GM23338 (cell line): ENCODE results near the gene NR4A1. TPM values are rescaled to one million over a fixed set of nuclear protein-coding genes. Genes with fewer than 3 reads are reported as not detected.

Source experiments
- ATAC-seq: fragments of 200-7000 bp; cut with Tn5 transposase; 3 replicates; pipeline ENCODE4 v1.9.1; 2020
- DNase-seq: peaks from one replicate; pipeline ENCODE4 v3.0.0-alpha.2; 2015; ENCODE audit warnings: low spot score
- H2AFZ ChIP-seq: fragments of 200-600 bp; sonication (generic); 2 replicates; pipeline ENCODE4 v1.8.0; 2016; ENCODE audit warnings: antibody characterized with exemption, mild to moderate bottlenecking, moderate library complexity
- H3F3A ChIP-seq: fragments of 200-600 bp; sonication (generic); replicated peaks from 2 replicates; pipeline ENCODE4 v1.8.0; 2017; ENCODE audit warnings: antibody characterized with exemption, mixed run types, low read depth
- H3K27ac ChIP-seq: fragments of 200-600 bp; sonication (generic); 2 replicates; pipeline ENCODE4 v1.6.1; 2016; ENCODE audit warnings: low read depth
- H3K27me3 ChIP-seq: fragments of 200-600 bp; sonication (generic); 2 replicates; pipeline ENCODE4 v1.8.0; 2016; ENCODE audit warnings: mild to moderate bottlenecking, mixed run types, moderate library complexity; ENCODE audit not compliant: insufficient read depth
- H3K36me3 ChIP-seq: fragments of 200-600 bp; sonication (generic); 2 replicates; pipeline ENCODE4 v1.8.0; 2016; ENCODE audit warnings: mild to moderate bottlenecking; ENCODE audit not compliant: insufficient read depth
- H3K4me1 ChIP-seq: fragments of 200-600 bp; sonication (generic); 2 replicates; pipeline ENCODE4 v1.8.0; 2016; ENCODE audit warnings: mild to moderate bottlenecking, moderate library complexity; ENCODE audit not compliant: insufficient read depth
- H3K4me2 ChIP-seq: fragments of 200-600 bp; sonication (generic); 2 replicates; pipeline ENCODE4 v1.7.1; 2017; ENCODE audit warnings: mixed run types
- H3K4me3 ChIP-seq: fragments of 200-600 bp; sonication (generic); 2 replicates; pipeline ENCODE4 v1.6.1; 2016; ENCODE audit warnings: mixed run types
- H3K79me2 ChIP-seq: fragments of 200-600 bp; sonication (generic); replicated peaks from 2 replicates; pipeline ENCODE4 v1.8.0; 2017; ENCODE audit warnings: mild to moderate bottlenecking; ENCODE audit not compliant: insufficient read depth
- H3K9me2 ChIP-seq: fragments of 200-600 bp; sonication (generic); 2 replicates; pipeline ENCODE4 v1.8.0; 2017; ENCODE audit not compliant: insufficient read depth
- H4K20me1 ChIP-seq: fragments of 200-600 bp; sonication (generic); replicated peaks from 2 replicates; pipeline ENCODE4 v1.8.0; 2017; ENCODE audit warnings: mild to moderate bottlenecking; ENCODE audit not compliant: insufficient read depth
- H3K27ac Mint-ChIP-seq: 2 replicates; pipeline ENCODE4 v1.8.0; 2020; ENCODE audit warnings: inconsistent platforms, mild to moderate bottlenecking, moderate library complexity, mixed read lengths
- H3K27me3 Mint-ChIP-seq: 3 replicates; pipeline ENCODE4 v1.8.0; 2022; ENCODE audit warnings: low read depth, mild to moderate bottlenecking, moderate library complexity, mixed read lengths, inconsistent platforms; ENCODE audit not compliant: insufficient read depth, poor library complexity
- H3K36me3 Mint-ChIP-seq: 3 replicates; pipeline ENCODE4 v1.8.0; 2021; ENCODE audit warnings: low read depth, mild to moderate bottlenecking, inconsistent platforms, moderate library complexity, mixed read lengths
- H3K4me1 Mint-ChIP-seq: 3 replicates; pipeline ENCODE4 v1.8.0; 2020; ENCODE audit warnings: mild to moderate bottlenecking, inconsistent platforms, mixed read lengths
- H3K4me3 Mint-ChIP-seq: 3 replicates; pipeline ENCODE4 v1.8.0; 2021; ENCODE audit warnings: moderate library complexity, mild to moderate bottlenecking, inconsistent platforms, mixed read lengths
- H3K9me3 Mint-ChIP-seq: 3 replicates; pipeline ENCODE4 v1.8.0; 2020; ENCODE audit warnings: moderate library complexity, mild to moderate bottlenecking, inconsistent platforms, mixed read lengths
- CREB1 ChIP-seq: fragments of 250-450 bp; sonication (Bioruptor Pico); IDR thresholded peaks from 2 replicates; pipeline ENCODE4 v1.5.0; 2020; ENCODE audit warnings: low read depth, mild to moderate bottlenecking, moderate library complexity
- CTCF ChIP-seq, 2 experiments: fragments of 200-600 bp in 1 of 2; sonication (generic) in 1 of 2; conservative IDR thresholded peaks; 2 replicates each; pipeline versions ENCODE4 v1.5.1 to v1.6.1; 2016 to 2017; ENCODE audit warnings: antibody characterized with exemption in 2 of 2, low read depth in 2 of 2, mild to moderate bottlenecking in 2 of 2, moderate library complexity in 1 of 2
- EZH2 ChIP-seq: fragments of 200-600 bp; sonication (generic); IDR thresholded peaks from one replicate; pipeline ENCODE4 v1.8.0; 2017; ENCODE audit warnings: antibody characterized with exemption, mild to moderate bottlenecking, low read depth; ENCODE audit not compliant: unreplicated experiment
- EZH2phosphoT487 ChIP-seq: fragments of 200-600 bp; sonication (generic); IDR thresholded peaks from one replicate; pipeline ENCODE4 v1.8.1; 2018; ENCODE audit warnings: antibody characterized with exemption; ENCODE audit not compliant: unreplicated experiment
- JUNB ChIP-seq: IDR thresholded peaks from one replicate; pipeline ENCODE4 v1.6.1; 2016; ENCODE audit warnings: antibody characterized with exemption; ENCODE audit not compliant: unreplicated experiment
- NANOG ChIP-seq: IDR thresholded peaks from 2 replicates; pipeline ENCODE4 v1.6.1; 2016; ENCODE audit warnings: antibody characterized with exemption, borderline replicate concordance
- POLR2AphosphoS5 ChIP-seq: IDR thresholded peaks from 2 replicates; pipeline ENCODE4 v1.6.1; 2016; ENCODE audit warnings: antibody characterized with exemption, low read depth
- REST ChIP-seq: IDR thresholded peaks from one replicate; pipeline ENCODE4 v1.6.1; 2018; ENCODE audit warnings: antibody characterized with exemption; ENCODE audit not compliant: unreplicated experiment
- STAT1 ChIP-seq: IDR thresholded peaks from one replicate; pipeline ENCODE4 v1.6.1; 2016; ENCODE audit warnings: antibody characterized with exemption; ENCODE audit not compliant: unreplicated experiment
- ZNF114 ChIP-seq: fragments of 250-450 bp; sonication (Bioruptor Pico); IDR thresholded peaks from 2 replicates; pipeline ENCODE4 v1.5.0; 2020; ENCODE audit warnings: mild to moderate bottlenecking, moderate library complexity
- ZNF331 ChIP-seq: fragments of 250-450 bp; sonication (Bioruptor Pico); IDR thresholded peaks from 2 replicates; pipeline ENCODE4 v1.5.0; 2020; ENCODE audit warnings: low read depth, mild to moderate bottlenecking, moderate library complexity
- polyA plus RNA-seq: library from polyadenylated mRNA; unstranded; fragments of >200 nt; fragmentation: Nextera tagmentation; extraction: Ambion mirVana; gene quantifications from 2 replicates; pipeline ENCODE4 v1.2.1, GENCODE V29; 2016
- total RNA-seq: library from RNA; depleted of rRNA; stranded (reverse); fragments of >200 nt; shearing (Covaris generic); gene quantifications from 2 replicates; pipeline ENCODE4 v1.2.3, GENCODE V29; 2014
- TF ChIP-seq, protein P1 (sequence below): fragments of 250-450 bp; sonication (Bioruptor Pico); IDR thresholded peaks from 2 replicates; pipeline ENCODE4 v1.5.0; 2020; ENCODE audit warnings: mild to moderate bottlenecking, moderate library complexity
- TF ChIP-seq, protein P2 (sequence below): IDR thresholded peaks from 2 replicates; pipeline ENCODE4 v1.6.1; 2016; ENCODE audit warnings: antibody characterized with exemption

NR4A1 gene
- total and polyA plus RNA-seq, 2 experiments from 2014 or later = 7.5 to 19.1 TPM

GRCh38 chr12:52029685-52030084 is 21.6 kb upstream of the NR4A1 start:
- H3K4me3 ChIP-seq = no peak overlapping the region
- Mint-ChIP-seq H3K4me1 (peaks cover 31% of the 10 kb centered on the region), H3K27ac (no peak overlapping the region), H3K4me3 (no peak overlapping the region; the same call in 2 of the 3 replicates), H3K9me3 (no peaks in the 10 kb centered on the region), H3K27me3 (peaks cover 38% of the 10 kb centered on the region), H3K36me3 (no peaks in the 10 kb centered on the region)
- H3K4me1 ChIP-seq = peaks cover 19% of the 10 kb centered on the region
- H3K9me2 ChIP-seq = no peaks in the 10 kb centered on the region
- peak overlapping the region; percentile 38; the same call in 1 of the 2 replicates for H3K4me2 ChIP-seq
- H3K36me3 ChIP-seq = no peaks in the 10 kb centered on the region
- H3K27me3 ChIP-seq = peaks cover 19% of the 10 kb centered on the region
- DNase-seq (peak; percentile 94), ATAC-seq (peak; percentile 51)
- peaks cover 1% of the 10 kb centered on the region; the same call in 1 of the 2 replicates for H3F3A ChIP-seq
- TF ChIP-seq POLR2AphosphoS5 (no peak), CTCF (conservative IDR thresholded peaks at IDR 0.05; ENCODE audit: low read depth in 2 of 2) (no peak), NANOG (no peak), EZH2 (no peak), ZNF114 (CRISPR knock-in tag) (no peak), JUNB (no peak), EZH2phosphoT487 (no peak), ZNF331 (CRISPR knock-in tag) (no peak), REST (no peak), STAT1 (no peak), CREB1 (CRISPR knock-in tag) (no peak)
- TF ChIP-seq, protein P1, sequence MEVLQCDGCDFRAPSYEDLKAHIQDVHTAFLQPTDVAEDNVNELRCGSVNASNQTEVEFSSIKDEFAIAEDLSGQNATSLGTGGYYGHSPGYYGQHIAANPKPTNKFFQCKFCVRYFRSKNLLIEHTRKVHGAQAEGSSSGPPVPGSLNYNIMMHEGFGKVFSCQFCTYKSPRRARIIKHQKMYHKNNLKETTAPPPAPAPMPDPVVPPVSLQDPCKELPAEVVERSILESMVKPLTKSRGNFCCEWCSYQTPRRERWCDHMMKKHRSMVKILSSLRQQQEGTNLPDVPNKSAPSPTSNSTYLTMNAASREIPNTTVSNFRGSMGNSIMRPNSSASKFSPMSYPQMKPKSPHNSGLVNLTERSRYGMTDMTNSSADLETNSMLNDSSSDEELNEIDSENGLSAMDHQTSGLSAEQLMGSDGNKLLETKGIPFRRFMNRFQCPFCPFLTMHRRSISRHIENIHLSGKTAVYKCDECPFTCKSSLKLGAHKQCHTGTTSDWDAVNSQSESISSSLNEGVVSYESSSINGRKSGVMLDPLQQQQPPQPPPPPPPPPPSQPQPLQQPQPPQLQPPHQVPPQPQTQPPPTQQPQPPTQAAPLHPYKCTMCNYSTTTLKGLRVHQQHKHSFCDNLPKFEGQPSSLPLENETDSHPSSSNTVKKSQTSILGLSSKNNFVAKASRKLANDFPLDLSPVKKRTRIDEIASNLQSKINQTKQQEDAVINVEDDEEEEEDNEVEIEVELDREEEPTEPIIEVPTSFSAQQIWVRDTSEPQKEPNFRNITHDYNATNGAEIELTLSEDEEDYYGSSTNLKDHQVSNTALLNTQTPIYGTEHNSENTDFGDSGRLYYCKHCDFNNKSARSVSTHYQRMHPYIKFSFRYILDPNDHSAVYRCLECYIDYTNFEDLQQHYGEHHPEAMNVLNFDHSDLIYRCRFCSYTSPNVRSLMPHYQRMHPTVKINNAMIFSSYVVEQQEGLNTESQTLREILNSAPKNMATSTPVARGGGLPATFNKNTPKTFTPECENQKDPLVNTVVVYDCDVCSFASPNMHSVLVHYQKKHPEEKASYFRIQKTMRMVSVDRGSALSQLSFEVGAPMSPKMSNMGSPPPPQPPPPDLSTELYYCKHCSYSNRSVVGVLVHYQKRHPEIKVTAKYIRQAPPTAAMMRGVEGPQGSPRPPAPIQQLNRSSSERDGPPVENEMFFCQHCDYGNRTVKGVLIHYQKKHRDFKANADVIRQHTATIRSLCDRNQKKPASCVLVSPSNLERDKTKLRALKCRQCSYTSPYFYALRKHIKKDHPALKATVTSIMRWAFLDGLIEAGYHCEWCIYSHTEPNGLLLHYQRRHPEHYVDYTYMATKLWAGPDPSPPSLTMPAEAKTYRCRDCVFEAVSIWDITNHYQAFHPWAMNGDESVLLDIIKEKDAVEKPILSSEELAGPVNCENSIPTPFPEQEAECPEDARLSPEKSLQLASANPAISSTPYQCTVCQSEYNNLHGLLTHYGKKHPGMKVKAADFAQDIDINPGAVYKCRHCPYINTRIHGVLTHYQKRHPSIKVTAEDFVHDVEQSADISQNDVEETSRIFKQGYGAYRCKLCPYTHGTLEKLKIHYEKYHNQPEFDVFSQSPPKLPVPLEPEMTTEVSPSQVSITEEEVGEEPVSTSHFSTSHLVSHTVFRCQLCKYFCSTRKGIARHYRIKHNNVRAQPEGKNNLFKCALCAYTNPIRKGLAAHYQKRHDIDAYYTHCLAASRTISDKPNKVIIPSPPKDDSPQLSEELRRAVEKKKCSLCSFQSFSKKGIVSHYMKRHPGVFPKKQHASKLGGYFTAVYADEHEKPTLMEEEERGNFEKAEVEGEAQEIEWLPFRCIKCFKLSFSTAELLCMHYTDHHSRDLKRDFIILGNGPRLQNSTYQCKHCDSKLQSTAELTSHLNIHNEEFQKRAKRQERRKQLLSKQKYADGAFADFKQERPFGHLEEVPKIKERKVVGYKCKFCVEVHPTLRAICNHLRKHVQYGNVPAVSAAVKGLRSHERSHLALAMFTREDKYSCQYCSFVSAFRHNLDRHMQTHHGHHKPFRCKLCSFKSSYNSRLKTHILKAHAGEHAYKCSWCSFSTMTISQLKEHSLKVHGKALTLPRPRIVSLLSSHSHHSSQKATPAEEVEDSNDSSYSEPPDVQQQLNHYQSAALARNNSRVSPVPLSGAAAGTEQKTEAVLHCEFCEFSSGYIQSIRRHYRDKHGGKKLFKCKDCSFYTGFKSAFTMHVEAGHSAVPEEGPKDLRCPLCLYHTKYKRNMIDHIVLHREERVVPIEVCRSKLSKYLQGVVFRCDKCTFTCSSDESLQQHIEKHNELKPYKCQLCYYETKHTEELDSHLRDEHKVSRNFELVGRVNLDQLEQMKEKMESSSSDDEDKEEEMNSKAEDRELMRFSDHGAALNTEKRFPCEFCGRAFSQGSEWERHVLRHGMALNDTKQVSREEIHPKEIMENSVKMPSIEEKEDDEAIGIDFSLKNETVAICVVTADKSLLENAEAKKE (CRISPR knock-in tag) = no peak
- TF ChIP-seq, protein P2, sequence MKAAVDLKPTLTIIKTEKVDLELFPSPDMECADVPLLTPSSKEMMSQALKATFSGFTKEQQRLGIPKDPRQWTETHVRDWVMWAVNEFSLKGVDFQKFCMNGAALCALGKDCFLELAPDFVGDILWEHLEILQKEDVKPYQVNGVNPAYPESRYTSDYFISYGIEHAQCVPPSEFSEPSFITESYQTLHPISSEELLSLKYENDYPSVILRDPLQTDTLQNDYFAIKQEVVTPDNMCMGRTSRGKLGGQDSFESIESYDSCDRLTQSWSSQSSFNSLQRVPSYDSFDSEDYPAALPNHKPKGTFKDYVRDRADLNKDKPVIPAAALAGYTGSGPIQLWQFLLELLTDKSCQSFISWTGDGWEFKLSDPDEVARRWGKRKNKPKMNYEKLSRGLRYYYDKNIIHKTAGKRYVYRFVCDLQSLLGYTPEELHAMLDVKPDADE = no peak
- H3K79me2 ChIP-seq = no peaks in the 10 kb centered on the region
- H4K20me1 ChIP-seq = no peaks in the 10 kb centered on the region
- H3K27ac ChIP-seq = no peak overlapping the region
- no peak overlapping the region for H2AFZ ChIP-seq
